PFSK-1 (cell line): ENCODE results near the gene BMAL1.
A peak's percentile ranks its signal among the peaks of the same experiment; 100 is the strongest.

Source experiments
- FOXP2 ChIP-seq: optimal IDR thresholded peaks from 2 replicates; pipeline ENCODE3; 2011; ENCODE audit warnings: borderline replicate concordance, control low read depth, inconsistent platforms; ENCODE audit not compliant: insufficient read depth; ENCODE audit errors: extremely low read length, extremely low read depth
- POLR2AphosphoS5 ChIP-seq: IDR thresholded peaks from 2 replicates; pipeline ENCODE4 v1.6.1; 2012; ENCODE audit warnings: low read depth, mild to moderate bottlenecking, control low read depth, low read length, moderate library complexity
- SIN3A ChIP-seq: IDR thresholded peaks from 2 replicates; pipeline ENCODE4 v1.6.1; 2012; ENCODE audit warnings: mild to moderate bottlenecking, low read length, moderate library complexity, borderline replicate concordance; ENCODE audit not compliant: insufficient read depth
- TAF1 ChIP-seq: IDR thresholded peaks from 2 replicates; pipeline ENCODE4 v1.6.1; 2012; ENCODE audit warnings: low read length, control low read depth, borderline replicate concordance; ENCODE audit not compliant: insufficient read depth
- TF ChIP-seq, protein P1 (sequence below), 2 experiments: IDR thresholded peaks; 2 replicates each; pipeline versions ENCODE4 v1.6.1 to v1.8.0; 2011 to 2012; ENCODE audit warnings: low read depth in 2 of 2, low read length in 2 of 2, control low read depth in 1 of 2, inconsistent platforms in 1 of 2, mild to moderate bottlenecking in 1 of 2, moderate library complexity in 1 of 2; ENCODE audit not compliant: insufficient read depth in 1 of 2

The BMAL1 gene

DNA sequence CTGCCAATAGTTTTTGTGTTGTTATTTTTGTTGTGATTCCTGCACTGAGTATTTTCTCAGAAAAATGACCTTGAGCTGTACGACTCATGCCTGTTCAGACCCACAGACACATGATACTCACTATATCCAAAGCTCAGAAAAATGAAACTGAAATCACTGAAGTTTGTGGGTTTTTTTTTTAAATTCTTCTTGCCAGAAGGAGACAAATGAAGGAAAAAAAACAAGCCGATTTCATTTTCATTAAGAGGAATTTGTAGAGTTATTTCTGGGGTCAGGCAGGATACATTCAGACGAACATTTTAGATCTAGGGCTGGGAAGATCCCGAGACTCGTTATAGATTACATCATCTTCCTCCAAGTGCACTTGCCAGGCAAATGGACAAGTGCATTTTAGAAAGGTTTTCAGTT lies 60.4 kb downstream of the BMAL1 start:
- TF ChIP-seq TAF1 (no peak), SIN3A (no peak), POLR2AphosphoS5 (no peak), FOXP2 (no peak)
- TF ChIP-seq, protein P1, sequence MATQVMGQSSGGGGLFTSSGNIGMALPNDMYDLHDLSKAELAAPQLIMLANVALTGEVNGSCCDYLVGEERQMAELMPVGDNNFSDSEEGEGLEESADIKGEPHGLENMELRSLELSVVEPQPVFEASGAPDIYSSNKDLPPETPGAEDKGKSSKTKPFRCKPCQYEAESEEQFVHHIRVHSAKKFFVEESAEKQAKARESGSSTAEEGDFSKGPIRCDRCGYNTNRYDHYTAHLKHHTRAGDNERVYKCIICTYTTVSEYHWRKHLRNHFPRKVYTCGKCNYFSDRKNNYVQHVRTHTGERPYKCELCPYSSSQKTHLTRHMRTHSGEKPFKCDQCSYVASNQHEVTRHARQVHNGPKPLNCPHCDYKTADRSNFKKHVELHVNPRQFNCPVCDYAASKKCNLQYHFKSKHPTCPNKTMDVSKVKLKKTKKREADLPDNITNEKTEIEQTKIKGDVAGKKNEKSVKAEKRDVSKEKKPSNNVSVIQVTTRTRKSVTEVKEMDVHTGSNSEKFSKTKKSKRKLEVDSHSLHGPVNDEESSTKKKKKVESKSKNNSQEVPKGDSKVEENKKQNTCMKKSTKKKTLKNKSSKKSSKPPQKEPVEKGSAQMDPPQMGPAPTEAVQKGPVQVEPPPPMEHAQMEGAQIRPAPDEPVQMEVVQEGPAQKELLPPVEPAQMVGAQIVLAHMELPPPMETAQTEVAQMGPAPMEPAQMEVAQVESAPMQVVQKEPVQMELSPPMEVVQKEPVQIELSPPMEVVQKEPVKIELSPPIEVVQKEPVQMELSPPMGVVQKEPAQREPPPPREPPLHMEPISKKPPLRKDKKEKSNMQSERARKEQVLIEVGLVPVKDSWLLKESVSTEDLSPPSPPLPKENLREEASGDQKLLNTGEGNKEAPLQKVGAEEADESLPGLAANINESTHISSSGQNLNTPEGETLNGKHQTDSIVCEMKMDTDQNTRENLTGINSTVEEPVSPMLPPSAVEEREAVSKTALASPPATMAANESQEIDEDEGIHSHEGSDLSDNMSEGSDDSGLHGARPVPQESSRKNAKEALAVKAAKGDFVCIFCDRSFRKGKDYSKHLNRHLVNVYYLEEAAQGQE (IDR thresholded peaks at IDR 0.05; ENCODE audit: insufficient read depth in 1 of 2, low read depth in 2 of 2, low read length in 2 of 2), result no peak

DNA sequence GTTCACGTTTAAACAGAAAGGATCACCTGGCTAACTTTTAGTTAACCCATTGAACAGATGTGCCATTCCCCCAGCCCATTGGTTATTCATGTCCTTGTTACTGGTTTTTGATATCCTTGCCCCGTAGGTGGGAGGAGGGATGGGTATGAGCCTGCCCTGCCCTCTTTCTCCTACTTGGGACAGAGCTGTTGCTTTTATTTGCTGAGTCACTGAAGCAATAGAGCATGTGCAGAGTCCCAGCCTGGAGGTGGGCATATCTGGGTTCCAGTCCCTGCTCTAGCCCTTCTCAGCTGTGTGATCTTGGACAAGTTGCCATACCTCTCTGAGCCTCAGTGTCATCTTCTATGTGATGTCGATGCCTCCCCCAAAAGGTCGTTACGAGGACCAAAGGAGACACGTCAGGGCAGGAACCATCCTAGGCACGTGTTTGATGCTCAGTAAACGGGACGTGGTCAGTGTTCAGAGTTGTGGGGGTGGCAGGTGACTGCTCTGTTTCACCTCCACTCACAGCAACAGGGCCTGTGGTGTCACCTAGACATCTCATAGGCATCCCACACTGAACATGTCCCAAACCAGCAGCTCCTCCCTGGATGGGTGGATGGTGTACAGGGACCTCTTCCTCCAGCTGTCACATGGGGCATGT lies 61.0 kb downstream of the BMAL1 start:
- TF ChIP-seq, protein P1 (IDR thresholded peaks at IDR 0.05; ENCODE audit: insufficient read depth in 1 of 2, low read depth in 2 of 2, low read length in 2 of 2), result no peak
- no peak for TF ChIP-seq POLR2AphosphoS5
- no peak for TF ChIP-seq FOXP2
- TF ChIP-seq TAF1, result no peak
- TF ChIP-seq SIN3A, result no peak

DNA sequence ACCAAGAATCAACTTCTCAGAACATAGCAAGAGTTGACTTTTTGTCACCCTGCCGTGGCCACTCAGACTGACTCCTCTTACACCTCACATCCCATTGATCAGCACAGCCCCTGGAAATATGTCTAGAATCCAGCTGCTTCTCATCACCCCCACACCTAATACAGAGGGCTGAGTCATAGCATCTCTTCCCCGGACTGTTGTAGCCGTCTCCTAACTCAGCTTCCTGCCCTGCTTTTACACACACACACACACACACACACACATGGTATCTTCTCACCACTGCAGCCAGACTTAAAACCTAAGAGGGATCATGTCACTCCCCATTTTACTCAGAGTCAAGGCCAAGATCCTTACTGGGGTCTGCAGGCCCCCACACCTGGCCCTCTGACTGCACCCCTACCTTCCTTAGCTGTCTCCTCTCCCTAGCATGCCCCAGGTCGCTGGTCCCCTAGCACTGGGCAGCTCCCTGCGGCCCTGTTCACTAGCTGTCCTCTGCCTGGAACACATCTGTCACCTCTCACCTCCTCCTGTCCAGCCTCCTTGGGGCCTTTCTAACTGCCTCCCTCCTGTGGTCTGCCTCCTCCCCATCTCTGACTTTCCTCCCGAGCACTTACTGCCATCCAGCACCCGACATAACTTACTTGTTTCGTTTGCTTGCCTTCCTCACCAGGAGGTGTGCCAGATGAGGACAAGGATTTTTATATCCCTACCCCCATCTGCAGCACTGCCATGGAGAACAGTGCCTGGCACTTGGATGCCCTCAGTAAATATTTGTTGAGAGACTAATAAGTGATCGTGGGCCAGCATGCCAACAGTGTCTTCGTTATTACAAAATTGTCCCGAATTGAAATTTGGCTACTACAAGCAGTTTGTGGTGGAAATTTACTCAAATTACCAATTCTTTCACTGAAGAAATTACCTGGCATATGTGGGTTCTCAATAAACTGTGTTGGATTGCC lies 61.9 kb downstream of the BMAL1 start:
- TF ChIP-seq TAF1, result peak; percentile 2; the same call in 1 of the 2 replicates
- TF ChIP-seq, protein P1 (IDR thresholded peaks at IDR 0.05; ENCODE audit: insufficient read depth in 1 of 2, low read depth in 2 of 2, low read length in 2 of 2), result no peak
- TF ChIP-seq SIN3A, result no peak
- peak; percentile 37 for TF ChIP-seq FOXP2
- no peak for TF ChIP-seq POLR2AphosphoS5

DNA sequence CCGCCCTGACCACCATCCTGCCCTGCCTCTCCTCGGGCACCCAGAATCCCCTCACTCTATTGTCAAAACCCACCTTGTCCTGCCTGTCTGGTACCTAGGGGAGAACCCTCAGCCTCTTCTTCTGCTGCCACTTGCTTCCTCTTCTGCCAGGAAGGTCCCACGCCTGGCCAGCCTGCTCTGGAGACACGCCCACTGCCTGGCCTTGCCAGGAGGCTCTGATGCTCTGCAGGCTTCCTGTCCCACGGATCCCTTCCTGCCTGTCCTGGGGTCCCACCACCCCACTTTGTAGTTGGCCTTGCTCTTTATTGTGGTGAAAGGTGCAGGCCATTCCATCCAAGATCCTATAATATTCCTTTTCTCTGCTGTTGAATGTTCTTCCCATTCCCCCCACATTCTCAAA lies 63.4 kb downstream of the BMAL1 start:
- TF ChIP-seq TAF1, result no peak
- TF ChIP-seq, protein P1 (IDR thresholded peaks at IDR 0.05; ENCODE audit: insufficient read depth in 1 of 2, low read depth in 2 of 2, low read length in 2 of 2), result no peak
- TF ChIP-seq SIN3A, result no peak
- no peak for TF ChIP-seq POLR2AphosphoS5
- no peak for TF ChIP-seq FOXP2
